GM19397 (cell line): ENCODE results near the gene PAXX.

Source experiments
- ATAC-seq: cut with Tn5 transposase; IDR thresholded peaks from one replicate; pipeline ENCODE4 v1.9.1; 2021; ENCODE audit warnings: mild to moderate bottlenecking, moderate library complexity; ENCODE audit not compliant: unreplicated experiment

The PAXX gene

DNA sequence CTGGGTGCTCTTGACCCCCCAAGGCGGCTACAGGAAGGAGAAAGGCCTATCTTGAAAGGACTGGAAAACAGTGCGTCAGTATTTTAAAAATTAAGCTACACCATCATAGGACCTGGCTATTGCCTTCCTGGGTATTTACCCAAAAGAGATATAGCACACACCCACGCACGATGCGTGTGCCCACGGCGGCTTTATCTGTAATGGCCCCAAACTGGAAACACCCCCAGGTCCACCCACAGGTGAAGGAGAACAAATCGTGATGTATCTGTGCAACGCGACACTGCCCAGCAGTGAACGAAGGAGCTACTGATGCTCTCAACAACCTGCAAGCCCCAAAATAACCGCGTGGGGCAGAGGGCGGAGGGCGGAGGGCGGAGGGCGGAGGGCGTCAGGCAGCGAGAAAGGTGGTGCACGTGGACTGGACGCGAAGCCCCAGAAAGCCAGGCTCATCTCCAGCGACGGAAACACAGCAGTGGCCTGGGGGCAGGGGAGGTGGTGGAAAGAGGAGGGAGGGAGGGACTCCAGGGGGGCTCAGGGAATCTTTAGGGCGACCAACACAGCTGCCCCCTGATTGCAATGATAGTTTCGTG lies 27.3 kb upstream of the PAXX start:
- ATAC-seq, result no peak

DNA sequence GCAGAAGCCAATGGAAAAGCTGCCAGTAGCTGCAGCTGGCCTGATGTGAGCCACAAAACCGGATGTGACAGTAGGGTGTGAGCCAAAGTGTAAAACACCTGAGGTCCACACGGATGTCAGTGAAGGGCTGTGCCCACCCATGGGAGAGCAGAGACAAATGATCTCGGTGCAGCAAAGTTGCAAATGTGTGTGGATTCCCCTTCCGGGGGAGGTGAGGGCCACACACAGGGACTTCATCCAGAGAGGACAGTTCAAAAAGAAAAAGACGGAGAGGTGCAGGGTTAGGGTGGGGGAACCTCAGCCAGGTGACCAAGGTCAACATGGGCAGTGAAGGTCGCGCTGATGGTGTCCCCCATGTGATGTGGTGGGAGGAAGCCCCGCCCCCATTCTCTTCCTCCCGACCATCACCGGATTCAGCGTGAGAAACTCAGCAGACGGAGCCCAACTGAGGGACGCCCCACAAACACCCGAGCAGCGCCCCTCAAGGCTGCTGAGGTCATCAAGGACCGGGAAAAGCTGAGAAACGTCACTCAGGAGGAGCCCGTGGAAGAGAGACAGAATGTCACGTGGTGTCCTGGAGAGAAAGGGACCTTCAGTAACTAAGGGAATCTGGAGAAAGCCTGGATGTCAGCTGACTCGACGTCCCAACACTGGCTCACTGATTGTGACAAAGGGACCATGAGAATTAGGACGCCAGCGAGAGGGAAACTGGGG lies 26.3 kb upstream of the PAXX start:
- no peak for ATAC-seq

DNA sequence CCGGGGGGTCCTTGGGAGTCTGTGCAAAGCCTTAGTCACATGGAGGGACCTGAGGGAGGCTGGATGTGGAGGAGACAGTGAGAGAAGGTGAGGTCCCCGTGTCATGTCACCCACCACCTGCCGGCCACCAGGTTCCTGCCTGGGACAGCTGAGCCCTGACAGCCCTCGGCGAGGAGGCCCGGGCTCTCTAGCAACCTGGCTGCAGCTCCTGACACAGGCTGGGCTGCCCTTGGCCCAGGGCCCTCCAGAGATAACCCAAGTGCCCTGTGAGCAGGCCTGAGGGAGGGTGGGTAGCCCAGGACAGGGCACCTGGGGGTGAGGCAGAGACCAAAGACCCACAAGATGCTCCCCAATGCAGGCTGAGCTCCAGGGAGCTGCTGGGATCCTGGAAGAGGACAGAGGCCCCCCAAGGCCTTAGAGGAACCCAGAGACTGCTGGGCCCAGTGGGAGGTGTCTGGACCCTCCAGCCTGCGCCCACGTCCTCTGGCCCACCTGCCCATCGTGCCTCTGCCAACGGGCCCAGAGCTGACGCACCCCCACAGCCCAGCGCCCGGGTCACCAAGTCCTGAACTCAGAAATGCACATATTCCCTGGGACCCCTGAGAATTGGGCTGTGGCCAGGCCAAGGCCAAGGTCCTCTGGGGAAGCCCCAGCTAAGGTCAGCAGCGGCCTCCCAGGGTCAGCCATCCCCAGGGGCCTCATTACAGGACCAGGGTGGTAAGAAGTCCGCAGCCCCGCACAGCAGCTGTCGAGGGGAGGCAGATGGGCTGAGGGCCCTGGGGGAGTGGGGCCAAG lies 23.7 kb upstream of the PAXX start:
- ATAC-seq, result no peak

DNA sequence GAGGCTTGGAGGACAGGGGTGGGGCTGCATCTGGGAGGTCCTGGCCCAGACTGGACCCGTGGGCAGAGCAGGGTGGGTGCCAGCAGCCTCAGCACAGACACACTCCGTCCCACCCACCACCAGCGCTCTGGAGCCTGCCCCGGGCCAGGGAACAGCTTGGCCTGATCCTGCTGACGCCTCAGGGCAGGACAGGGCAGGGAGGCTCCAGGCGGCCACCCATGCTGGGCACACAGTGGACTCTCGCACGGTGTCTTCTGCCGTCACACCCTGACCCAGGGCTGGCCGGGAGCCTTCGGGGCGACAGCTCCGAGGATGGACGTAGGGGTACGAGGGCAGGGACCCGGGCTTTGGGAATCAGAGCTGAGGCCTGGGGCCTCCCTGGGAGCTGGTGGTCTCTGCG lies 23.1 kb upstream of the PAXX start:
- ATAC-seq, result no peak

DNA sequence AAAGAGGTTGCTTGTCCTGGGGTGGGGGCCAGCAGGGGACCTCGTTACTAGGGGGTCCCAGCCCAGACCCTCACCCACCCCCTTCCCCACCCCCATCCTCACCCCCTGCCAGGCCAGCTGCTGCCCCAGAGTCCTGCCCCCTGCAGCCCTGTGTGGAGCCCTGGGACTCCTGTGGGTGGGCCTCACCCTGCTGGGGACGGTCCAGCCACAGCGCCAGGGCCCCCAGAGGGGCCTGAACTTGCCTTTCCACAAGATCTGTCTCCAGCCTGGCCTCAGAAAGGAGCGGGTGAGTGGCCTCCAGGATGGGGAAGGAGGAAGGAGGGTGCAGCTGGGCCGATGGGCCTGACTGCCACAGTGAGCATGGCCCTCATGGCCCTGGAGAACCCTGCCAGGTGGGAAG lies 22.4 kb upstream of the PAXX start:
- ATAC-seq, result no peak

DNA sequence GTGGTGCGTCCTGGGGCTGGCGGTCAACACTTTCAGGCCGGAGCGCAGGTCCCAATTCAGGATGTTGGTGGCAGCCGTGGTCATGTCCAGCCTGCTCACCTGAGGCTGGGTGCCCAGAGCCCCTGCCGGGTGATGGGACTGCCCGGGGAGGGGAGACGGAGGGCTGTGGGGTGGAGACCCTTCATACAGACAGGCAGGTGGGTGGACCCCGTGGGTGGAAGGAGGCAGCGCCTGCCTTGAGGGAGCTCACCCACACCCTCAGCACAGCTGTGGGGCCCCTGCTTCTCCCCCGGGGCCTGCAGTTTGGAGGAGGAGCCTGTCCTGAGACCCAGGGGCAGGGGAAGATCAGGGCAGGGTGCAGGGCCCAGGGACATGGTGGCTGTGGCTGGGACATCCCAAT lies 21.9 kb upstream of the PAXX start:
- ATAC-seq, result no peak

DNA sequence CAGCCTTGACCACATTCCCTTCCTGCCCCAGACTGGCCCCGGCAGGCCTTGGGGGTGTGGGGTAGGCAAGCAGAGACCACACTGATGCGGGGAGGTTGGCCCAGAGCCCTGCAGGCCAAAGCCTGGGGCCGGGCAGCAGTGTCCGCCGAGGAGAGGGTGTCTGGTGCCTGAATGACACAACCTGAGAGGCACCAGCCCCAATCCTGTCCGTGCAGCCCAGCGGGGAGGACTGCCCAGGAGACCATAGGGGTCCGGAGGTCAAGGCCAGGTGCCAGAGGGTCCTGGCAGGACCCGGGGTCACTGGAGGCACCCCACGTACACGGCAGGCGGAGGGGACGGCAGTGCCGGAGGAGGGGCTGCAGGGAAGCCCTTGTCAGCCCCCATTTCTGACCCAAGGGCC lies 20.5 kb upstream of the PAXX start:
- ATAC-seq, result no peak

DNA sequence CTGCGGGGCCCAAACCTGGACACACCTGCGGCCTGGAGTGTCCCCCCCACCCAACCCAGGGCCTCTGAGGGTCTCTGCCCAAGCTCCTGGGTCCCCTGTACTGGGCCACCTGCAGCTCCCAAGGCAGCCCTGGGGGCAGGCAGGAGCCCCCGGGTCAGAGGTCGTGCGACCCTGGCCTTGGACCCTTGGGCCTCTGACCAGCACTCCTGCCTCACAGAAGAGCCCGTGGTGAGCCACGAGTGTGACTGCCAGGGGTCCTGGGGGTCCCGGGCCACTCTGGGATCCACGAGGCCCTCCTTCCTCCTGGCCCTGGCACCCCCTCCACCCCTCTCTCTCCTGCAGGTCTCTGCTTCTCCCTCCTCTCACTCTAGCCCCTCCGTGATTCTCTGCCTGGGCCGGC lies 19.9 kb upstream of the PAXX start:
- no peak for ATAC-seq

DNA sequence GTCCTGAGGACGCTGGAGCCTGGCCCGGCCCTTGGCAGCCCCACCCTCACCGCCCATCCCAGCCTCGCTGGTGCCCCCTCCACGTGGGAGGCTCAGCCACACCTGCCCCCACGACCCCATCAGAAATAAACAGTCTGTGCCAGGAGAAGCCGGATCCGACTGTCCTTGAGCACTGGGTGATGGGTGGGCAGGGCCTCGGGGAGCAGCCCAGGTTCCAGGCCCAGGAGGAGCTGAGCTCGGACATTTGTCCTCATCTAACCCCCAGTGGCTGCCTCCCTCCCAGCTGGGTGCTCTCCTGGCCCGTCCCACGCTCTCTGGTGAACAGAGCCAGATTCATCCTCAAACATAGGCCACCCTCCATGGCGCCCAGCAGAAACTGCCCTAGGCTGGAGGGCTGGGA lies 19.5 kb upstream of the PAXX start:
- no peak for ATAC-seq

DNA sequence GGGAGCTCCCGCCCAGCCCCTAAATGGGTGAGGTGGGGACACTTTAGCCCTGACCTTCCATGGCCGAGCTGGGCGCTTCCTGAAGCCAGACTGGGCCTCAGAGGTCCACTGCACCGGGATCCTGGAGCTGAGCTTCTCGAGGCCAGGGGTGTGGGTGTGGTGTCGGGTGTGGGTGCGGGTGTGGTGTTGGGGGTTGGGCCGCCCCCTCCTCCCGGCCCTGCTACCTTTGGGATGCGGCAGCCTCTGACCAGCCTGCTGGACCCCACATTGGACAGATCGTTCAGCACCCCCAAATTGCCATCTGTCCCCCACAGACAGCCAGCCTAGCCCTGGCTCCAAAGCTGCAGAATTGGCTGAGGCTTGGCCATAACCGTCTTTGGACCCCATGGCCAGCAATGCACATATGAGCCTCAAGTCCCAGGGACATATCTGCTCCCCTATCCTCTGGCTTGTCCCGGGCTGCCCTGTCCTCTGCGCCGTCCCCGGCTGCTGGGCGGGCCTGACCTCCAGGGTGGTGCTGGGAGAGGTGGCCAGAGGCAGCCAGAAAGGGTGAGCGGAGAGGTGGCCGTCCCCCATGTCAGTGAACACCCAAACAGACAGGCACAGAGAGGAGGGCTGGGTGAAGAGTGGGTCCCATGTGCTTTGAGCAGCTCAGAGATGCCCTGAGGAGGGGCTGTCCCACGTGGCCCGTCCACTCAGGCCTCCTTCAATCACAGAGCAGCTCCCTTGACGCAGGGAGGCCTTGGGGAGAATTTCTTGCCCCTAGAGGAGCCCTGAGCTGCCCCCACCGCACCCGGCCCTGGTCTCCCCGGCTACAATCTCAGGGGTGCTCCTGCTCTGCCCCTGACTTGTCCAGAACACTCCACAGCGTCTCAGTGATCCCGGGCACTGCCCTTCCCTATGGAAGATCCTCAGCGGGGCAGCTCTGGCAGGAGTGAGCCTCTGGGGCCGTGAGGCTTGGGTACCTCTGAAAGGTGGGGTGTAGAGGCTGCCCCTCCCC lies 18.3 kb upstream of the PAXX start:
- no peak for ATAC-seq

DNA sequence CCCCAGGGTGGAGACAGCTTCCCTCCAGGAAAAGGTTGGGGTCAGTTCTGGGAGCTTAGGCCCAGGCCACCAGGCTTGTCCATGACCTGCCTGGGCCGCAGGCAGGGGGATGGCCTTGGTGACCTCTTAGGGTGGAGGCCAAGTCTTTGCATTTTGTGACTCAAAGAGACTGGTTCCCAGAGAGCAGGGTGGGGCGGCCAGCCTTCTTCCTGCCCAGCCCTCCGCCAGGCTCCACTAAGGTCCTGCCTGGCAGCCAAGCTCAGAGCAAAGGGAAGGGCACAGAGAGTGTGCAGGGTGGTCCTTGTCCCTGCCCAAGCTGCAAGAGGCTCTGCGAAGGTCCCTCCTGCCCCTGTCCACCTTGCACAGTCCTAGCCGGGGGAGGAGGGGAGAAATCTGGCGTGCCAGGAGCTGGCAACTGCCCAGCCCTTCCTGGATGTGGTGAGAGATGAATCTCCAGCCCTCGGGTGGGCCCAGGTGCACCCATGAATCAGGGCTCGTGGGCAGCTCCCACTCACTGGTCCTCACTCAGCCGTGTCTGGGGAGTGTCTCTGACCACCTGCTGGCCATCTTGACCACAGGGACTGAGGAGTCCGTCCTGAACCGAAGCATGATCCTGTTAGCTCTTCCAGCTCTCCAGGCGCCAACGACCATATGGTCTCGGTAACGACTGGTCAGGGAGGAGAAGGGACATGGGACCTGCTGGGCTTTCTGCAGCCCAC lies 17.2 kb upstream of the PAXX start:
- no peak for ATAC-seq

DNA sequence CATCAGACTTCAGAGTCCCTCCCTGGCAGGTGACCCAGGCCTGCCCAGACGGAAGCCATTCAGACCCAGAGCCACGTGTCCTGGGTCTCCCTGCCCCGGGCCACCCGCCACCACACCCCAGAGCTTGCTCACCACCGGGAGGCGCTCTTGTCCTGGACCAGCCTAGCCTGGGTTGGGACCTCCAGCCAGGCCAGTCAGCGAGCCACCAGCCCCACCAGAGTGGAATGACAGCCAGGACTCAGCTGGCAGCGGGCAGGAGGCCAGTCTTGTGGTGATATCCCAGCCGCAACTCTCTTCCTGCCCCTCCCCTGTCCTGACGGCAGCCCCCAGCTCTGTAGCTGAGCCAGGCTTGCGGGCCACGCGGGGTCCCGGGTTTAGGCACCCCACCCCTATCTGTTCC lies 16.6 kb upstream of the PAXX start:
- ATAC-seq, result no peak

DNA sequence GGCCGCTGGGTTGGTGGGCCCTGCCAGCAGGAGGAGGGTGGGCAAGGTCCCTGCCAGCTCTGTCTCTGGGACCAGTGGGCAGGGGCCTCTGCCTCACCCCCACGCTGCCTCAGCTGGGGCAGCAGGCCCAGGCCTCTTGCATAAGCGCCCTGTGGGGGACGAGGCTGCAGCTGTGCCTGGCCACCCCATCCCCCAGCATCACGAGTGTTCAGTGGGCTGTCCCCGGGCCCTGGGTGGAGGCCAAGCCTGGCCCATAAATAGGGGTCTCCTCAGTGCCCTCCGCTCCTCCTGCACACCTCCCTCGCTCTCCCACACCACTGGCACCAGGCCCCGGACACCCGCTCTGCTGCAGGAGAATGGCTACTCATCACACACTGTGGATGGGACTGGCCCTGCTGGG lies 15.0 kb upstream of the PAXX start, which contains the start of gene PTGDS:
Gene PTGDS, plus strand, starts transcription at position 282 of the 400 bp plus-strand sequence. Its CDS starts 75 bp downstream, at position 357.
- no peak for ATAC-seq

DNA sequence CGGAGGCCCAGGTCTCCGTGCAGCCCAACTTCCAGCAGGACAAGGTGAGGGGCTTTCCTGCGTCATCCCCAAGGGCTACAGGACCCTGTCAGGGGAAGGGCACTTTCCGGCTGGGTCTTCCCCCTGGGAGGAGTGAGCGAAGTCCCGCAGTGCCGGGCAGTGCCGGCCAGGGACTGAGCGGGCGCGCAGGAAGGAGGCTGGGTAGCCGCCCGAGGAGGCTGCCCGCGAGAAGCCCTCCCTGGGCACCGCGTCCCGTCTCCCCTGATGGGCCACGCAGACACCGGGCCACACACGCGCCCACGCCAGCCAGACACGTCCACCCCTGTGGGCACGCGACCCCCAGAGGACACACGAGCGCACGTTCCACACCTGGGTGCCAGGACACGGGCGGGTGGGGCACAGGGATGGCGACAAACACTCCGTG lies 14.6 kb upstream of the PAXX start:
- no peak for ATAC-seq

DNA sequence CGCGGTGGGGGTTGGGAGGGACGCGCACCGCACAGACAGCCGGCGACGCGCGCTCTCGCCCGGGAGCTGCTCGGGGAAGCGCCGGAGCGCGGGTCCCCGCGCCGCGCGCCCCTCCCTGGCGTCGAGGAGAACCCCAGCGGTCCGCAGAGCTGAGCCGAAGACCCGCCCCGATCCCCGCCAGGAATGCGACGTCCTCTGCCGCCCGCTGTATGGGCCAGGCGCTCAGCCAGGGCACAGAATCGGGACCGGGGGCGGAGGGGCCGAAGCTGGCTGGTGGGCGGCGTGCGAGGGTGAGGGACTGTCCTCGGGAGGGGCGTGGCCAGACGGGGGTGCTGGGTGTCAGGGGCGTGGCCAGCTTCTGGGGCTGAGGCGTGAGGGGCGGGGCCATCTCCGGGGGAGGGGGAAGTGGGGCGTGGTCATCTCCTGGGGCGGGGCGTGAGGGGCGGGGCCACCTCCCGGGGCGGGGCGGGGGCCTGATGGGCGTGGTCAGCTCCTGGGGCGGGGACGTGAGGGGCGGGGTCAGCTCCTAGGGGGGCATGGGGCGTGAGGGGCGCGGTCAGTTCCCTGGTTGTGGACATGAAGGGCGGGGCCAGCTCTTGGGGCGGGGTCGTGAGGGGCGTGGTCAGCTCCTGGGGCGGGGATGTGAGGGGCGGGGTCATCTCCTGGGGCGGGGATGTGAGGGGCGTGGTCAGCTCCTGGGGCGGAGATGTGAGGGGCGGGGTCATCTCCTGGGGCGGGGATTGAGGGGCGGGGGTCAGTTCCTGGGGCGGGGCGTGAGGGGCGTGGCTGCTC lies 14.0 kb upstream of the PAXX start:
- no peak for ATAC-seq

DNA sequence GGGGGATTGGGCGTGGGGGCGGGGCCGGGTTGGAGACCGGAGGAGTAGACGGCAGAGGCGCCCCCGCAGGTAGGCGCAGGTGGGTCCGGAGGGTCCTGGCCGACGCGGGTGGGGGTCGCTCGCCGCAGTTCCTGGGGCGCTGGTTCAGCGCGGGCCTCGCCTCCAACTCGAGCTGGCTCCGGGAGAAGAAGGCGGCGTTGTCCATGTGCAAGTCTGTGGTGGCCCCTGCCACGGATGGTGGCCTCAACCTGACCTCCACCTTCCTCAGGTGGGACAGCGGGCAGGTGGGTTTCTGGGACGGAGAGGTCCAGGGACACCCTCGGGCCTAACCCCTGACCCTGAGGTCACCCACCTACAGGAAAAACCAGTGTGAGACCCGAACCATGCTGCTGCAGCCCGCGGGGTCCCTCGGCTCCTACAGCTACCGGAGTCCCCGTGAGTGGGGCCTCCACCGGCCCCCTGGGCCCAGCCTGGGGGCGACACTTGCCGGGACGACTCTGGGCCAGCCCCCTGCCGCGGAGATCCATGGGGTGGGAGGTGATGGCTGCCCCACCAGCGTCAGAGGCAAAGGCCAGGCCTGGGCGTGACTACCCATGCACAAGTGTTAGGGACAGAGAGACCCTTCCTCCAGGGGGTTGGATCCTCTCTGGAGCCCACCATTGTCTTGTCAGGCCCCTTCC lies 13.2 kb upstream of the PAXX start:
- ATAC-seq, result no peak

DNA sequence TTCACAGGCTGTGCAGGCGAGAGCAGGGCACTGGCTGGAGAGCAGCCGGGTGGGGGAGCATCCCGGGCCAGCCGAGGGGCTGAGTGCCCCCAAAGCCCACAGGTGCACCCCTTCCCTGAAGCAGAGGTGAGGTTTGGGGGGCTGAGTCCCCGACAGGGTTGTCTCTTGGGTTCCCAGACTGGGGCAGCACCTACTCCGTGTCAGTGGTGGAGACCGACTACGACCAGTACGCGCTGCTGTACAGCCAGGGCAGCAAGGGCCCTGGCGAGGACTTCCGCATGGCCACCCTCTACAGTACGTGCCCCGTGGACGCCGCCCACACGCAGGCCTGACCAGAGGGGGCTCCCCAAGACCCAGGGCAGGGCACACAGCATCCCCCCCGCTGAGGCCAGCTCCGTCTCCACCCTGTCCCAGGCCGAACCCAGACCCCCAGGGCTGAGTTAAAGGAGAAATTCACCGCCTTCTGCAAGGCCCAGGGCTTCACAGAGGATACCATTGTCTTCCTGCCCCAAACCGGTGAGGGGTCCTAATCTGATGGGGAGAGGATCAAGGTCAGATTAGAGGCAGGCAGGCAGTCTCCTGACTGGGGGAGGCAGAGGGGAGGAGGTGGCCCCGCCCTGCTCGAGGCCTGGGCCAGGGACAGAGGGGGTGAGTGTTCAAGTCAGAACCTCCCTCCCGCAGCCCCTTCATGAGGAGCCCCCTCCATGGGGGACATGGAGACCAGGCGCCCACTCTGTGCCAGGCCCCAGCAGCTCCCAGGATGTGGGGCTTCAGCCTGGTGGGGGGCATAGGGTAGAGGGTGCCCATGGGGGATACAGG lies 12.2 kb upstream of the PAXX start:
- no peak for ATAC-seq
